Lower leg skin (tissue), 3 donors: ENCODE measurements around the gene COMP.

Source experiments
- POLR2A ChIP-seq, 2 donors: fragments of 450-650 bp; IDR thresholded peaks; one replicate each; pipeline ENCODE4 v1.6.1; 2016 to 2017; ENCODE audit warnings: antibody characterized with exemption in 2 of 2, mild to moderate bottlenecking in 1 of 2, moderate library complexity in 1 of 2
- TF ChIP-seq, protein P1 (sequence below), 3 donors: fragments of 450-650 bp; IDR thresholded peaks; one replicate each; pipeline ENCODE4 v1.5.1; 2016; ENCODE audit warnings: antibody characterized with exemption in 3 of 3, mild to moderate bottlenecking in 3 of 3, moderate library complexity in 2 of 3

DNA sequence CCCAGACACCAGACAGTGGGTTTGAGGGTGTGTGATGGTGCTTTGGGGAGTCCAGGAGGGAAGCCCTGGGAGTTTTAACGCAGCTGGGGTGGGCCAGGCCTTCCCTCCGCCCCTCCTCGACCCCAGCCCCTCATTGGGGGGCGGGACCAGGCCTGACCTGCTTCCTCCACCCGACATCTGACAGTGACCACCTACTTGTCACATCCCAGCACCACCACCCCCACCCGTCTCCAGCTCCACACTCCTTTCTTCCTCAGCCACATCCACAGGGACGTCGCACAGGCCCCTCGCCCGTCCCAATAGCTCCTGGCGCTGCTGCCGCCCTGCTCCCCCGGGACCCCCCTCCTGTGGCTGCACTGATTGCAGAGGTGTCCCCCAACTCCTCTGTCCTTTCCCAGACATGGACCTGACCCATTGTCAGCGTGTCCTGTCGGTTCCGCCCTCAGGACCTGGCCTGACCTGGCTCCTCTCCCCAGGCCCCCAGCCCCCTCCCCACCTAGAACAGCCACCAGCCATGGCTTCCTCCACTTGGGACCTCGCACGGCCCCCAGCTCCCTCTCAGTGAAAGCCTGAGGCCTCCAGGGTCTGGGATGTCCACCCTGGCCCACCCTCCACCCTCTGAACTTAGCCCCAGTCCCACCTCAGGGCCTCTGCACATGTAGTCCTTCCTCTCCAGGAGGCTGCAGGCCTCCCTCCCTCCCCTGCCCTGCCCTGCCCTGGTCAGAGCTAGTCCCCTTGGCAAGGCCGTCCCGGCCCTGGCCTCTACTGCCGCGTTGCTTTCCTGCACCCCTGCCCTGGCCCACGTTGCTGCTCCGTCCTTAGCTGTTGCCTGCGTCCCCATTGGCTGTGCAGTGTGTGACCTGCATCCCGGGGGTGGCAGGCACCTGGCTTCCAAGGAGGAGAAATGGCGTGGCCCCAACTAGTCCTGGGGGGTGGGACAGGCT, 30.4 kb downstream of the COMP start:
- TF ChIP-seq, protein P1, sequence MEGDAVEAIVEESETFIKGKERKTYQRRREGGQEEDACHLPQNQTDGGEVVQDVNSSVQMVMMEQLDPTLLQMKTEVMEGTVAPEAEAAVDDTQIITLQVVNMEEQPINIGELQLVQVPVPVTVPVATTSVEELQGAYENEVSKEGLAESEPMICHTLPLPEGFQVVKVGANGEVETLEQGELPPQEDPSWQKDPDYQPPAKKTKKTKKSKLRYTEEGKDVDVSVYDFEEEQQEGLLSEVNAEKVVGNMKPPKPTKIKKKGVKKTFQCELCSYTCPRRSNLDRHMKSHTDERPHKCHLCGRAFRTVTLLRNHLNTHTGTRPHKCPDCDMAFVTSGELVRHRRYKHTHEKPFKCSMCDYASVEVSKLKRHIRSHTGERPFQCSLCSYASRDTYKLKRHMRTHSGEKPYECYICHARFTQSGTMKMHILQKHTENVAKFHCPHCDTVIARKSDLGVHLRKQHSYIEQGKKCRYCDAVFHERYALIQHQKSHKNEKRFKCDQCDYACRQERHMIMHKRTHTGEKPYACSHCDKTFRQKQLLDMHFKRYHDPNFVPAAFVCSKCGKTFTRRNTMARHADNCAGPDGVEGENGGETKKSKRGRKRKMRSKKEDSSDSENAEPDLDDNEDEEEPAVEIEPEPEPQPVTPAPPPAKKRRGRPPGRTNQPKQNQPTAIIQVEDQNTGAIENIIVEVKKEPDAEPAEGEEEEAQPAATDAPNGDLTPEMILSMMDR (IDR thresholded peaks at IDR 0.05) = no peak
- TF ChIP-seq POLR2A (IDR thresholded peaks at IDR 0.05) = no peak
